PC-3 (cell line): ENCODE results near the gene NKAPD1. TPM values are rescaled to one million over a fixed set of nuclear protein-coding genes. Genes with fewer than 3 reads are reported as not detected.
"Not testable (repeated sequence)": the region's sequence is repeated elsewhere in the genome, so short reads cannot be mapped to it uniquely, and the experiment has no call there.

Experiments
- ATAC-seq: fragments of 200-7000 bp; cut with Tn5 transposase; 2 replicates; pipeline ENCODE4 v1.9.1; 2020; ENCODE audit warnings: mild to moderate bottlenecking, moderate library complexity
- BruUV-seq: library from RNA; stranded (reverse); fragments of 400-500 nt; replicated peaks from 2 replicates; lab custom pipeline; 2021; lab: Mats Ljungman, UMichigan
- CTCF ChIA-PET: fragments of 300-600 bp; sonication (Branson Sonifier 250); formaldehyde crosslinking; loops from one replicate; lab custom pipeline; 2022; ENCODE audit warnings: antibody characterized with exemption; lab: Charles Lee
- POLR2A ChIA-PET: fragments of 300-600 bp; sonication (Branson Sonifier 250); formaldehyde crosslinking; loops from one replicate; lab custom pipeline; 2022; ENCODE audit warnings: antibody characterized with exemption; ENCODE audit not compliant: unreplicated experiment; lab: Charles Lee
- DNase-seq: peaks from one replicate; pipeline ENCODE4 v3.0.0-alpha.2; 2015
- H2AFZ ChIP-seq: fragments of 300-600 bp; sonication (generic); 2 replicates; pipeline ENCODE4 v1.6.0; 2016; ENCODE audit warnings: antibody characterized with exemption, low read length
- H3F3A ChIP-seq: fragments of 300-600 bp; sonication (generic); one replicate; pipeline ENCODE4 v1.6.0; 2017; ENCODE audit warnings: antibody characterized with exemption, low read length, control low read depth, mild to moderate bottlenecking; ENCODE audit not compliant: unreplicated experiment
- H3K27ac ChIP-seq: fragments of 300-600 bp; sonication (generic); 2 replicates; pipeline ENCODE4 v1.5.1; 2016; ENCODE audit warnings: mild to moderate bottlenecking, low read length
- H3K27me3 ChIP-seq: fragments of 300-600 bp; sonication (generic); 2 replicates; pipeline ENCODE4 v1.6.1; 2016; ENCODE audit warnings: low read length, mixed read lengths
- H3K36me3 ChIP-seq: fragments of 300-600 bp; sonication (generic); 2 replicates; pipeline ENCODE4 v1.6.1; 2016; ENCODE audit warnings: low read depth, mixed run types, low read length, mixed read lengths
- H3K4me1 ChIP-seq: fragments of 300-600 bp; sonication (generic); 2 replicates; pipeline ENCODE4 v1.5.1; 2016; ENCODE audit warnings: low read length; ENCODE audit not compliant: insufficient read depth
- H3K4me2 ChIP-seq: fragments of 300-600 bp; sonication (generic); 2 replicates; pipeline ENCODE4 v1.6.0; 2016; ENCODE audit warnings: low read length
- H3K4me3 ChIP-seq: fragments of 300-600 bp; sonication (generic); 2 replicates; pipeline ENCODE4 v1.5.1; 2016; ENCODE audit warnings: mild to moderate bottlenecking, low read length, mixed read lengths
- H3K79me2 ChIP-seq: fragments of 300-600 bp; sonication (generic); 2 replicates; pipeline ENCODE4 v1.6.1; 2017; ENCODE audit warnings: low read length, mixed read lengths
- H3K9ac ChIP-seq: fragments of 300-600 bp; sonication (generic); 2 replicates; pipeline ENCODE4 v1.6.0; 2016; ENCODE audit warnings: mild to moderate bottlenecking, low read length
- H3K9me2 ChIP-seq: fragments of 300-600 bp; sonication (generic); replicated peaks from 2 replicates; pipeline ENCODE4 v1.6.1; 2016; ENCODE audit warnings: mixed run types, low read length, mixed read lengths
- H3K9me3 ChIP-seq: fragments of 300-600 bp; sonication (generic); 2 replicates; pipeline ENCODE4 v1.6.1; 2016; ENCODE audit warnings: low read length, mixed read lengths
- H4K20me1 ChIP-seq: fragments of 300-600 bp; sonication (generic); 2 replicates; pipeline ENCODE4 v1.6.1; 2016; ENCODE audit warnings: low read length, mixed read lengths
- CTCF ChIP-seq: fragments of 300-600 bp; sonication (generic); conservative IDR thresholded peaks from 2 replicates; pipeline ENCODE4 v1.5.1; 2017; ENCODE audit warnings: antibody characterized with exemption, low read depth, mild to moderate bottlenecking, low read length
- EZH2 ChIP-seq: fragments of 300-600 bp; sonication (generic); IDR thresholded peaks from one replicate; pipeline ENCODE4 v1.6.1; 2017; ENCODE audit warnings: antibody characterized with exemption, mild to moderate bottlenecking, low read length; ENCODE audit not compliant: unreplicated experiment
- EZH2phosphoT487 ChIP-seq: fragments of 300-600 bp; sonication (generic); IDR thresholded peaks from 2 replicates; pipeline ENCODE4 v1.6.1; 2018; ENCODE audit warnings: mild to moderate bottlenecking, antibody characterized with exemption, low read length, borderline replicate concordance
- intact Hi-C: fragments of 100-400 bp; cut with micrococcal nuclease; formaldehyde crosslinking; loops from 2 replicates; pipeline ENCODE4 v1.9.0; 2023
- total RNA-seq: library from RNA; depleted of rRNA; stranded (reverse); fragments of >200 nt; gene quantifications from 2 replicates; pipeline ENCODE4 v1.2.3, GENCODE V29; 2014

The NKAPD1 gene
- total RNA-seq, 1 experiment from 2014 or later = 34.3 TPM

GRCh38 chr11:112042961-112043304 lies 31.2 kb upstream of the NKAPD1 start:
- ATAC-seq = no peak
- no peaks in the 10 kb centered on the region for H3K27me3 ChIP-seq
- H3K9me2 ChIP-seq = no peaks in the 10 kb centered on the region
- POLR2A ChIA-PET = no interaction called here
- H3K36me3 ChIP-seq = peaks cover 61% of the 10 kb centered on the region
- no peak overlapping the region for H2AFZ ChIP-seq
- H4K20me1 ChIP-seq = no peaks in the 10 kb centered on the region
- DNase-seq = no peak
- intact Hi-C loops = no loop called here
- H3K9ac ChIP-seq = no peak overlapping the region
- H3F3A ChIP-seq = peaks cover 7% of the 10 kb centered on the region
- no peaks in the 10 kb centered on the region for H3K9me3 ChIP-seq
- H3K79me2 ChIP-seq = no peaks in the 10 kb centered on the region; the same call in 1 of the 2 replicates
- H3K27ac ChIP-seq = no peak overlapping the region
- CTCF ChIA-PET = no interaction called here
- no peak overlapping the region for H3K4me3 ChIP-seq
- TF ChIP-seq CTCF (no peak), EZH2phosphoT487 (no peak), EZH2 (no peak)
- no TSS peak for BruUV-seq
- H3K4me1 ChIP-seq = peaks cover 12% of the 10 kb centered on the region
- no peak overlapping the region for H3K4me2 ChIP-seq

GRCh38 chr11:112044961-112045360 lies 29.1 kb upstream of the NKAPD1 start:
- no peak overlapping the region for H3K9ac ChIP-seq
- intact Hi-C loops = no loop called here
- DNase-seq (no peak), ATAC-seq (no peak)
- peaks cover 7% of the 10 kb centered on the region for H3F3A ChIP-seq
- no peaks in the 10 kb centered on the region for H3K9me2 ChIP-seq
- peaks cover 16% of the 10 kb centered on the region for H3K4me1 ChIP-seq
- H3K4me3 ChIP-seq = no peak overlapping the region
- H3K27ac ChIP-seq = no peak overlapping the region
- no peaks in the 10 kb centered on the region for H3K9me3 ChIP-seq
- no TSS peak for BruUV-seq
- POLR2A ChIA-PET = no interaction called here
- TF ChIP-seq EZH2phosphoT487 (no peak), CTCF (no peak), EZH2 (no peak)
- H4K20me1 ChIP-seq = no peaks in the 10 kb centered on the region
- H2AFZ ChIP-seq = no peak overlapping the region
- no peaks in the 10 kb centered on the region for H3K27me3 ChIP-seq
- peaks cover 4% of the 10 kb centered on the region; the same call in 1 of the 2 replicates for H3K79me2 ChIP-seq
- CTCF ChIA-PET = no interaction called here
- H3K36me3 ChIP-seq = peaks cover 64% of the 10 kb centered on the region
- H3K4me2 ChIP-seq = no peak overlapping the region

- BruUV-seq, H3K9me2 ChIP-seq, H3K4me3 ChIP-seq, POLR2A ChIA-PET, intact Hi-C loops, H3F3A ChIP-seq, ATAC-seq, CTCF ChIA-PET, DNase-seq, H3K9me3 ChIP-seq, H4K20me1 ChIP-seq, H3K4me2 ChIP-seq, H3K27me3 ChIP-seq, H3K27ac ChIP-seq, H3K9ac ChIP-seq, H2AFZ ChIP-seq: not testable (repeated sequence)
- peaks cover 11% of the 10 kb centered on the region; the same call in 1 of the 2 replicates for H3K79me2 ChIP-seq
- H3K36me3 ChIP-seq = peaks cover 70% of the 10 kb centered on the region
- H3K4me1 ChIP-seq = peaks cover 16% of the 10 kb centered on the region
Measured at GRCh38 chr11:112046647-112047046, 27.5 kb upstream of the NKAPD1 start.

GRCh38 chr11:112048256-112048655 lies 25.8 kb upstream of the NKAPD1 start:
- H2AFZ ChIP-seq, H3K9me2 ChIP-seq, ATAC-seq, H4K20me1 ChIP-seq, H3K9me3 ChIP-seq, H3K27ac ChIP-seq, H3K4me3 ChIP-seq, H3K4me2 ChIP-seq, H3K27me3 ChIP-seq, DNase-seq, CTCF ChIA-PET, H3F3A ChIP-seq, BruUV-seq, H3K4me1 ChIP-seq, H3K9ac ChIP-seq, intact Hi-C loops: not testable (repeated sequence)
- POLR2A ChIA-PET = interaction anchor here (0.6 to 0.7 kb wide), 2 partner anchors 25 to 1242 kb away, joined by 7 to 15 read pairs; no protein-coding TSS in a partner anchor
- Histone ChIP-seq H3K79me2 (peaks cover 11% of the 10 kb centered on the region; the same call in 1 of the 2 replicates), H3K36me3 (peaks cover 71% of the 10 kb centered on the region)
